Thymus (tissue), 11 donors: ENCODE measurements around the gene TMEM217. TPM values are rescaled to one million over a fixed set of nuclear protein-coding genes. Genes with fewer than 3 reads are reported as not detected.
"Not testable (repeated sequence)": the region's sequence is repeated elsewhere in the genome, so short reads cannot be mapped to it uniquely, and the experiment has no call there.

ENCODE experiments used
- DNase-seq, 9 donors: peaks; one replicate each; pipeline ENCODE4 v3.0.0-alpha.2; 2013; ENCODE audit warnings: low spot score in 9 of 9, low read depth in 6 of 9, missing footprints in 1 of 9
- H3K27ac ChIP-seq, 2 donors: one replicate each; pipeline ENCODE4 v1.5.1; 2013; ENCODE audit warnings: control low read depth in 1 of 2, low read depth in 1 of 2, low read length in 1 of 2, mild to moderate bottlenecking in 1 of 2, moderate library complexity in 1 of 2
- H3K27me3 ChIP-seq, 2 donors: one replicate each; pipeline ENCODE4 v1.5.1; 2013; ENCODE audit warnings: low read length in 1 of 2; ENCODE audit not compliant: control insufficient read depth in 2 of 2, insufficient read depth in 1 of 2
- H3K36me3 ChIP-seq, 2 donors: one replicate each; pipeline ENCODE4 v1.5.1; 2013; ENCODE audit warnings: low read length in 1 of 2, mild to moderate bottlenecking in 1 of 2, moderate library complexity in 1 of 2; ENCODE audit not compliant: control insufficient read depth in 2 of 2, insufficient read depth in 2 of 2
- H3K4me1 ChIP-seq, 2 donors: one replicate each; pipeline ENCODE4 v1.5.1; 2013; ENCODE audit warnings: low read length in 2 of 2; ENCODE audit not compliant: control insufficient read depth in 2 of 2, insufficient read depth in 2 of 2
- H3K4me3 ChIP-seq, 2 donors: one replicate each; pipeline ENCODE4 v1.5.1; 2013; ENCODE audit warnings: low read length in 2 of 2, control low read depth in 1 of 2, mild to moderate bottlenecking in 1 of 2
- H3K9me3 ChIP-seq, 2 donors: one replicate each; pipeline ENCODE4 v1.5.1; 2013; ENCODE audit warnings: low read length in 1 of 2, mild to moderate bottlenecking in 1 of 2; ENCODE audit not compliant: control insufficient read depth in 2 of 2, insufficient read depth in 1 of 2
- WGBS: extraction: QIAGEN DNeasy Blood & Tissue Kit; methylation state at CpG from one replicate; pipeline ENCODE4 v1.1.7; 2013; 5-methylcytosine and 5-hydroxymethylcytosine counted together
- polyA plus RNA-seq: library from polyadenylated mRNA; stranded (reverse); fragments of 200-250 nt; gene quantifications from one replicate; pipeline ENCODE4 v1.2.3, GENCODE V29; 2013
- total RNA-seq: library from RNA; stranded (reverse); fragments of 120-200 nt; gene quantifications from one replicate; pipeline ENCODE4 v1.2.4, GENCODE V29; 2013
- donor health status: healthy.

Gene TMEM217
- total and polyA plus RNA-seq, 2 donors = 2.4 to 4.0 TPM

- Histone ChIP-seq H3K36me3 (no peaks in the 10 kb centered on the region), H3K27ac (no peak overlapping the region), H3K4me1 (peaks cover 0 to 45% of the 10 kb centered on the region in 2 donors), H3K4me3 (no peak overlapping the region), H3K27me3 (no peaks in the 10 kb centered on the region), H3K9me3 (no peaks in the 10 kb centered on the region)
- 89% methylated on average over 2 of the region's 2 CpGs for WGBS
- no peak for DNase-seq
Observed at GRCh38 chr6:37188962-37189510, 68.9 kb downstream of the TMEM217 start.

GRCh38 chr6:37187321-37188022 is 70.5 kb downstream of the TMEM217 start:
- H3K36me3 ChIP-seq = no peaks in the 10 kb centered on the region
- H3K27ac ChIP-seq = peak overlapping the region in 1 of 2 donors; percentile 57
- no peaks in the 10 kb centered on the region for H3K9me3 ChIP-seq
- H3K4me1 ChIP-seq = peaks cover 6 to 57% of the 10 kb centered on the region in 2 donors
- no peak for DNase-seq
- H3K4me3 ChIP-seq = no peak overlapping the region
- no peaks in the 10 kb centered on the region for H3K27me3 ChIP-seq
- 38% methylated on average over 7 of the region's 7 CpGs for WGBS

GRCh38 chr6:37185949-37186720 is 71.8 kb downstream of the TMEM217 start:
- not testable (repeated sequence) for H3K27ac ChIP-seq, DNase-seq, H3K9me3 ChIP-seq, H3K4me3 ChIP-seq, H3K27me3 ChIP-seq, H3K36me3 ChIP-seq
- peaks cover 6 to 54% of the 10 kb centered on the region in 2 donors for H3K4me1 ChIP-seq
- WGBS = 88% methylated on average over 6 of the region's 6 CpGs

GRCh38 chr6:37182736-37183590 is 75.0 kb downstream of the TMEM217 start:
- peak in 4 of 9 donors; percentile 62 to 86 (median 68) for DNase-seq
- H3K4me1 ChIP-seq = peaks cover 6 to 39% of the 10 kb centered on the region in 2 donors

GRCh38 chr6:37180610-37181009 is 77.3 kb downstream of the TMEM217 start:
- 95% methylated on average over 4 of the region's 4 CpGs for WGBS
- not testable (repeated sequence) for H3K27ac ChIP-seq, H3K27me3 ChIP-seq, DNase-seq, H3K4me3 ChIP-seq, H3K36me3 ChIP-seq, H3K9me3 ChIP-seq
- H3K4me1 ChIP-seq = peaks cover 6 to 41% of the 10 kb centered on the region in 2 donors

More at GRCh38 chr6:37182736-37183590, 75.0 kb downstream of the TMEM217 start:
- Histone ChIP-seq H3K27ac (peak overlapping the region; percentile 89 to 91), H3K9me3 (no peaks in the 10 kb centered on the region), H3K27me3 (no peaks in the 10 kb centered on the region), H3K4me3 (no peak overlapping the region), H3K36me3 (no peaks in the 10 kb centered on the region)
- 58% methylated on average over 8 of the region's 8 CpGs for WGBS

GRCh38 chr6:37180075-37180474 is 77.9 kb downstream of the TMEM217 start:
- H3K27ac ChIP-seq = no peak overlapping the region
- no peak for DNase-seq
- peaks cover 6 to 45% of the 10 kb centered on the region in 2 donors for H3K4me1 ChIP-seq
- H3K4me3 ChIP-seq = no peak overlapping the region
- H3K36me3 ChIP-seq = peaks cover under 1 to 10% of the 10 kb centered on the region in 2 donors
- WGBS = 95% methylated on average over 2 of the region's 2 CpGs
- no peaks in the 10 kb centered on the region for H3K27me3 ChIP-seq
- no peaks in the 10 kb centered on the region for H3K9me3 ChIP-seq

GRCh38 chr6:37177935-37178517 is 79.9 kb downstream of the TMEM217 start:
- 99% methylated on average over 8 of the region's 8 CpGs for WGBS
- no peak overlapping the region for H3K27ac ChIP-seq

GRCh38 chr6:37177077-37177934 is 80.6 kb downstream of the TMEM217 start:
- H3K27ac ChIP-seq = no peak overlapping the region
- H3K36me3 ChIP-seq = peaks cover 10 to 38% of the 10 kb centered on the region in 2 donors
- DNase-seq = no peak
- WGBS = 33% methylated on average over 10 of the region's 10 CpGs
- peaks cover 14 to 51% of the 10 kb centered on the region in 2 donors for H3K4me1 ChIP-seq
- no peaks in the 10 kb centered on the region for H3K27me3 ChIP-seq
- H3K4me3 ChIP-seq = no peak overlapping the region
- no peaks in the 10 kb centered on the region for H3K9me3 ChIP-seq

More at GRCh38 chr6:37177935-37178517, 79.9 kb downstream of the TMEM217 start:
- Histone ChIP-seq H3K4me3 (no peak overlapping the region), H3K9me3 (no peaks in the 10 kb centered on the region), H3K36me3 (peaks cover 10 to 31% of the 10 kb centered on the region in 2 donors), H3K4me1 (peaks cover 11 to 51% of the 10 kb centered on the region in 2 donors), H3K27me3 (no peaks in the 10 kb centered on the region)
- DNase-seq = no peak
